Panc1 (cell line): Measurements from ENCODE around the gene PLSCR3. TPM values are rescaled to one million over a fixed set of nuclear protein-coding genes. Genes with fewer than 3 reads are reported as not detected.

Source experiments
- ATAC-seq: fragments of 200-7000 bp; cut with Tn5 transposase; 2 replicates; pipeline ENCODE4 v1.9.1; 2020; ENCODE audit warnings: mild to moderate bottlenecking, moderate library complexity
- BruUV-seq: library from RNA; stranded (reverse); fragments of 400-500 nt; replicated peaks from 2 replicates; lab custom pipeline; 2021; lab: Mats Ljungman, UMichigan
- CTCF ChIA-PET: fragments of 300-600 bp; sonication (Branson Sonifier 250); formaldehyde crosslinking; loops from one replicate; lab custom pipeline; 2022; ENCODE audit warnings: antibody characterized with exemption; lab: Charles Lee
- POLR2A ChIA-PET: fragments of 300-600 bp; sonication (Branson Sonifier 250); formaldehyde crosslinking; loops from one replicate; lab custom pipeline; 2022; ENCODE audit warnings: antibody characterized with exemption; lab: Charles Lee
- DNase-seq: peaks from one replicate; pipeline ENCODE4 v3.0.0-alpha.2; 2010; ENCODE audit warnings: low read depth, low spot score
- H3K27ac ChIP-seq: 2 replicates; pipeline ENCODE4 v1.5.1; 2011; ENCODE audit warnings: mild to moderate bottlenecking, low read length, inconsistent platforms
- H3K27me3 ChIP-seq: fragments of 200-500 bp; sonication (Bioruptor generic); 2 replicates; pipeline ENCODE4 v1.6.0; 2014; ENCODE audit warnings: low read length, inconsistent platforms; ENCODE audit not compliant: control insufficient read depth, insufficient read depth
- H3K36me3 ChIP-seq: fragments of 200-500 bp; sonication (Bioruptor generic); 2 replicates; pipeline ENCODE4 v1.5.1; 2014; ENCODE audit warnings: inconsistent platforms, mild to moderate bottlenecking, low read length, moderate library complexity; ENCODE audit not compliant: control insufficient read depth, insufficient read depth
- H3K4me1 ChIP-seq: 2 replicates; pipeline ENCODE4 v1.5.1; 2011; ENCODE audit warnings: inconsistent platforms, mild to moderate bottlenecking, low read length, moderate library complexity; ENCODE audit not compliant: control insufficient read depth, insufficient read depth
- H3K4me3 ChIP-seq, 2 experiments: 2 replicates each; pipeline ENCODE4 v1.5.1; 2011 to 2012; ENCODE audit warnings: low read depth in 2 of 2, low read length in 2 of 2, mild to moderate bottlenecking in 2 of 2, inconsistent platforms in 1 of 2, moderate library complexity in 1 of 2
- H3K9me3 ChIP-seq: fragments of 200-500 bp; sonication (Bioruptor generic); 2 replicates; pipeline ENCODE4 v1.5.1; 2014; ENCODE audit warnings: low read depth, mild to moderate bottlenecking, inconsistent platforms, low read length, moderate library complexity; ENCODE audit not compliant: control insufficient read depth, insufficient read depth
- CTCF ChIP-seq: fragments of 450-650 bp; IDR thresholded peaks from 2 replicates; pipeline ENCODE4 v1.5.1; 2017; ENCODE audit warnings: mild to moderate bottlenecking
- POLR2AphosphoS5 ChIP-seq: IDR thresholded peaks from 2 replicates; pipeline ENCODE4 v1.6.1; 2012; ENCODE audit warnings: mild to moderate bottlenecking, low read depth, low read length, moderate library complexity
- SIN3A ChIP-seq: IDR thresholded peaks from 2 replicates; pipeline ENCODE4 v1.6.1; 2012; ENCODE audit warnings: low read depth, mild to moderate bottlenecking, low read length, moderate library complexity, borderline replicate concordance; ENCODE audit not compliant: insufficient read depth
- TCF7L2 ChIP-seq: IDR thresholded peaks from 2 replicates; pipeline ENCODE4 v1.6.1; 2011; ENCODE audit warnings: mild to moderate bottlenecking, low read depth, low read length, inconsistent platforms
- in situ Hi-C: cut with HindIII; loops from 2 replicates; pipeline ENCODE4 v1.10.0; 2016; ENCODE audit warnings: low sequenced_read_pairs, low pct_unique_long_range_greater_than_20kb
- intact Hi-C: fragments of 100-400 bp; cut with micrococcal nuclease; formaldehyde crosslinking; loops from one replicate; pipeline ENCODE4 v1.10.0; 2022; ENCODE audit not compliant: unreplicated experiment
- total RNA-seq: library from RNA; stranded (reverse); gene quantifications from one replicate; pipeline ENCODE4 v1.2.1, GENCODE V29; 2021; ENCODE audit not compliant: unreplicated experiment
- TF ChIP-seq, protein P1 (sequence below), 2 experiments: IDR thresholded peaks; 2 replicates each; pipeline ENCODE4 v1.6.1; 2011 to 2012; ENCODE audit warnings: low read depth in 2 of 2, control low read depth in 1 of 2, low read length in 1 of 2, mild to moderate bottlenecking in 1 of 2, moderate library complexity in 1 of 2; ENCODE audit not compliant: insufficient read depth in 1 of 2

PLSCR3 gene
- total RNA-seq, 1 experiment from 2014 or later: 32.0 TPM

DNA sequence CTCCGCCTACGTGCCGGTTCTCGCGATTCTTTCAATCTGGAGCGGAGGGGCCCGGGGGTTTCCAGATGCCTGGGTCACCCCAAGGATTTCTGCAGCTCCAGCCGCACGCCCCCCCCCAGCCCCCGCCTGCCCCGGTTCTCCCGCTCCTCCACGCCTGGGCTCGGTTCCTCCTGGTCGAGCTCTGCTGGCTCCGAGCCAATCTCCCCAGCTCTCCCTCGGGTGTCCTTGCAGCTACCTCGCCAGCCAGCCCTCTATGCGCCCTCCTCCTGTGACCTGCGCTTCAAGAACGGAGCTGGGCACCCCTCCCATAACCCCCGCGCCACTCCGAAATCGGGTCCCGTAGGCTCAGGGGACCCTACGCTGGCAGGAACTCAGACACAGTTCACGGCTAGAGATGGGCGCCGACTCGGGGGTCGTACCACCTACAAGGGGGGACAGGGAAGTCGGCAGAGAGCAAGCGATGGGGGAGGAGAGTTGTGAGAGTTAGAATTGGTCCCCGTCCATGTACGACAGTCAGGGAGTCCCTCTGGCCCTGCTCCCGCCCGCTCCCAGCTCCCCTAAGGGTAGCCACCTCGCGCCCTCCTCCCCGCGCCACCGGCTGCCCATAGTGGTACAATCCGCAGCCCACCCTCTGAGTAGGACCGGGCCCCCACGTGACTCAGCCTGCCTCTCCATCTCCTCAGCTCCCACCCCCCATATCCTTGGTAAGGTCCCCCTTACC is 45.9 kb upstream of the PLSCR3 start:
- Histone ChIP-seq H3K9me3 (no peaks in the 10 kb centered on the region), H3K27me3 (no peaks in the 10 kb centered on the region), H3K36me3 (no peaks in the 10 kb centered on the region), H3K27ac (peak overlapping the region; percentile 70), H3K4me1 (peaks cover 18% of the 10 kb centered on the region), H3K4me3 (peak overlapping the region; percentile 51 to 73)
- no TSS peak for BruUV-seq
- in situ Hi-C loops (no loop called here), intact Hi-C loops (no loop called here)
- DNase-seq: no peak
- no peak for ATAC-seq
- ChIA-PET POLR2A (no interaction called here), CTCF (no interaction called here)
- TF ChIP-seq, protein P1, sequence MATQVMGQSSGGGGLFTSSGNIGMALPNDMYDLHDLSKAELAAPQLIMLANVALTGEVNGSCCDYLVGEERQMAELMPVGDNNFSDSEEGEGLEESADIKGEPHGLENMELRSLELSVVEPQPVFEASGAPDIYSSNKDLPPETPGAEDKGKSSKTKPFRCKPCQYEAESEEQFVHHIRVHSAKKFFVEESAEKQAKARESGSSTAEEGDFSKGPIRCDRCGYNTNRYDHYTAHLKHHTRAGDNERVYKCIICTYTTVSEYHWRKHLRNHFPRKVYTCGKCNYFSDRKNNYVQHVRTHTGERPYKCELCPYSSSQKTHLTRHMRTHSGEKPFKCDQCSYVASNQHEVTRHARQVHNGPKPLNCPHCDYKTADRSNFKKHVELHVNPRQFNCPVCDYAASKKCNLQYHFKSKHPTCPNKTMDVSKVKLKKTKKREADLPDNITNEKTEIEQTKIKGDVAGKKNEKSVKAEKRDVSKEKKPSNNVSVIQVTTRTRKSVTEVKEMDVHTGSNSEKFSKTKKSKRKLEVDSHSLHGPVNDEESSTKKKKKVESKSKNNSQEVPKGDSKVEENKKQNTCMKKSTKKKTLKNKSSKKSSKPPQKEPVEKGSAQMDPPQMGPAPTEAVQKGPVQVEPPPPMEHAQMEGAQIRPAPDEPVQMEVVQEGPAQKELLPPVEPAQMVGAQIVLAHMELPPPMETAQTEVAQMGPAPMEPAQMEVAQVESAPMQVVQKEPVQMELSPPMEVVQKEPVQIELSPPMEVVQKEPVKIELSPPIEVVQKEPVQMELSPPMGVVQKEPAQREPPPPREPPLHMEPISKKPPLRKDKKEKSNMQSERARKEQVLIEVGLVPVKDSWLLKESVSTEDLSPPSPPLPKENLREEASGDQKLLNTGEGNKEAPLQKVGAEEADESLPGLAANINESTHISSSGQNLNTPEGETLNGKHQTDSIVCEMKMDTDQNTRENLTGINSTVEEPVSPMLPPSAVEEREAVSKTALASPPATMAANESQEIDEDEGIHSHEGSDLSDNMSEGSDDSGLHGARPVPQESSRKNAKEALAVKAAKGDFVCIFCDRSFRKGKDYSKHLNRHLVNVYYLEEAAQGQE (IDR thresholded peaks at IDR 0.05; ENCODE audit: insufficient read depth in 1 of 2, low read depth in 2 of 2, low read length in 1 of 2): no peak
- TF ChIP-seq TCF7L2 (no peak), POLR2AphosphoS5 (no peak), SIN3A (no peak), CTCF (no peak)

- Histone ChIP-seq H3K27ac (peak within 1 kb of the TSS; percentile 70), H3K27me3 (no peaks in the 10 kb centered on the region), H3K9me3 (no peaks in the 10 kb centered on the region), H3K4me3 (peak within 1 kb of the TSS; percentile 51 to 73), H3K36me3 (no peaks in the 10 kb centered on the region), H3K4me1 (peaks cover 17% of the 10 kb centered on the region)
- ChIA-PET CTCF (no interaction called here), POLR2A (interaction anchor here (0.6 kb wide), 1 partner anchor 45 kb away, joined by 4 read pairs; the partner anchor contains the start of gene POLR2A)
- intact Hi-C loops: loop anchor here (10.0 kb wide), 1 partner anchor 85 kb away; the partner anchor contains the start of genes KCTD11 and TMEM95
- DNase-seq (no peak), ATAC-seq (no peak)
- no TSS peak for BruUV-seq
- in situ Hi-C loops: no loop called here
- no peak for TF ChIP-seq CTCF
- 0 out of 2 replicates have a peak, but pooled peaks have one; percentile 30 for TF ChIP-seq POLR2AphosphoS5
- no peak for TF ChIP-seq SIN3A
Observed at GRCh38 chr17:7439462-7440112, 45.3 kb upstream of the PLSCR3 start, which contains the start of gene FGF11. Gene FGF11 (plus strand): TSS chr17:7439512. CDS start chr17:7439621, 109 bp downstream.
